Keratinocyte (primary cell): ENCODE measurements around the gene ZNF205. TPM values are rescaled to one million over a fixed set of nuclear protein-coding genes. Genes with fewer than 3 reads are reported as not detected.
A peak's percentile ranks its signal among the peaks of the same experiment; 100 is the strongest.

ENCODE experiments used
- DNase-seq: peaks from one replicate; pipeline ENCODE4 v3.0.0-alpha.2; 2011; ENCODE audit warnings: low read depth, missing footprints, low spot score
- FAIRE-seq: peaks from 2 replicates; lab custom pipeline; 2011; peaks lifted over from hg19 to GRCh38; lab: Jason Lieb, UNC
- H2AFZ ChIP-seq: 2 replicates; pipeline ENCODE4 v1.6.0; 2012; ENCODE audit warnings: low read length, control low read depth, inconsistent platforms; ENCODE audit not compliant: control insufficient read depth
- H3K27ac ChIP-seq: 2 replicates; pipeline ENCODE4 v1.5.1; 2011; ENCODE audit warnings: low read length; ENCODE audit not compliant: control insufficient read depth, insufficient read depth
- H3K27me3 ChIP-seq: 3 replicates; pipeline ENCODE4 v1.6.0; 2011; ENCODE audit warnings: low read length; ENCODE audit not compliant: control insufficient read depth, insufficient read depth; ENCODE audit errors: extremely low read depth
- H3K36me3 ChIP-seq, 2 experiments: 2 replicates in 1 of 2; 3 replicates in 1 of 2; pipeline ENCODE4 v1.5.1; 2011; ENCODE audit warnings: low read length in 2 of 2, mild to moderate bottlenecking in 1 of 2; ENCODE audit not compliant: control insufficient read depth in 2 of 2, insufficient read depth in 2 of 2; ENCODE audit errors: extremely low read depth in 1 of 2
- H3K4me1 ChIP-seq: 3 replicates; pipeline ENCODE4 v1.5.1; 2011; ENCODE audit warnings: low read length; ENCODE audit not compliant: control insufficient read depth, insufficient read depth; ENCODE audit errors: extremely low read depth
- H3K4me2 ChIP-seq: 3 replicates; pipeline ENCODE4 v1.6.0; 2011; ENCODE audit warnings: low read depth, low read length; ENCODE audit not compliant: control insufficient read depth, insufficient read depth; ENCODE audit errors: extremely low read depth
- H3K4me3 ChIP-seq, 3 experiments: fragments of 200-600 bp in 1 of 3; sonication (generic) in 1 of 3; 2 replicates in 2 of 3; 3 replicates in 1 of 3; pipeline ENCODE4 v1.5.1; 2011 to 2016; ENCODE audit warnings: low read length in 3 of 3, mild to moderate bottlenecking in 3 of 3, control low read depth in 2 of 3, inconsistent platforms in 1 of 3, low read depth in 1 of 3, mixed read lengths in 1 of 3, mixed run types in 1 of 3, moderate library complexity in 1 of 3; ENCODE audit not compliant: control insufficient read depth in 2 of 3, insufficient read depth in 2 of 3; ENCODE audit errors: extremely low read depth in 1 of 3
- H3K79me2 ChIP-seq: 2 replicates; pipeline ENCODE4 v1.6.0; 2012; ENCODE audit warnings: low read length; ENCODE audit not compliant: control insufficient read depth, insufficient read depth
- H3K9ac ChIP-seq: 3 replicates; pipeline ENCODE4 v1.6.0; 2011; ENCODE audit warnings: low read length; ENCODE audit not compliant: control insufficient read depth, insufficient read depth; ENCODE audit errors: extremely low read depth
- H3K9me1 ChIP-seq: 3 replicates; pipeline ENCODE4 v1.6.0; 2011; ENCODE audit warnings: low read length; ENCODE audit not compliant: control insufficient read depth, insufficient read depth; ENCODE audit errors: extremely low read depth
- H3K9me3 ChIP-seq: 2 replicates; pipeline ENCODE4 v1.5.1; 2012; ENCODE audit warnings: low read depth, low read length; ENCODE audit not compliant: control insufficient read depth
- H4K20me1 ChIP-seq: 3 replicates; pipeline ENCODE4 v1.6.0; 2011; ENCODE audit warnings: low read length; ENCODE audit not compliant: control insufficient read depth, insufficient read depth; ENCODE audit errors: extremely low read depth
- EZH2 ChIP-seq: IDR thresholded peaks from one replicate; pipeline ENCODE4 v1.6.1; 2012; ENCODE audit warnings: inconsistent platforms, mild to moderate bottlenecking, low read length, moderate library complexity
- dilution Hi-C: fragments of 300-500 bp; cut with MboI; formaldehyde crosslinking; loops from one replicate; pipeline ENCODE4 v1.7.0; 2020; ENCODE audit warnings: low sequenced_read_pairs; ENCODE audit not compliant: extremely low pct_ligation_motif_present
- polyA plus RNA-seq, 5 experiments: library from polyadenylated mRNA; depleted of rRNA in 3 of 5; stranded (reverse) in 3 of 5; stranded (forward) in 1 of 5; unstranded in 1 of 5; fragments of >200 nt; gene quantifications; 1 replicate in 1 of 5; 2 replicates in 3 of 5; 3 replicates in 1 of 5; pipeline versions ENCODE4 v1.2.1 to v1.2.3, GENCODE V29; 2011 to 2012; ENCODE audit warnings: missing spikeins in 2 of 5, low read depth in 1 of 5, low replicate concordance in 1 of 5
- TF ChIP-seq, protein P1 (sequence below), 3 experiments: IDR thresholded peaks in 1 of 3; conservative IDR thresholded peaks in 1 of 3; optimal IDR thresholded peaks in 1 of 3; 2 replicates in 2 of 3; 3 replicates in 1 of 3; pipeline versions ENCODE3 to v1.5.1; 2011; ENCODE audit warnings: low read length in 3 of 3, mild to moderate bottlenecking in 3 of 3, moderate library complexity in 2 of 3, control low read depth in 1 of 3, inconsistent platforms in 1 of 3; ENCODE audit not compliant: insufficient read depth in 2 of 3; ENCODE audit errors: extremely low read depth in 1 of 3

Gene ZNF205
- polyA plus RNA-seq, 1 donor (not counting 4 experiments of a cell fraction or from before 2014, with no cell fraction given) = 6.0 TPM

DNA sequence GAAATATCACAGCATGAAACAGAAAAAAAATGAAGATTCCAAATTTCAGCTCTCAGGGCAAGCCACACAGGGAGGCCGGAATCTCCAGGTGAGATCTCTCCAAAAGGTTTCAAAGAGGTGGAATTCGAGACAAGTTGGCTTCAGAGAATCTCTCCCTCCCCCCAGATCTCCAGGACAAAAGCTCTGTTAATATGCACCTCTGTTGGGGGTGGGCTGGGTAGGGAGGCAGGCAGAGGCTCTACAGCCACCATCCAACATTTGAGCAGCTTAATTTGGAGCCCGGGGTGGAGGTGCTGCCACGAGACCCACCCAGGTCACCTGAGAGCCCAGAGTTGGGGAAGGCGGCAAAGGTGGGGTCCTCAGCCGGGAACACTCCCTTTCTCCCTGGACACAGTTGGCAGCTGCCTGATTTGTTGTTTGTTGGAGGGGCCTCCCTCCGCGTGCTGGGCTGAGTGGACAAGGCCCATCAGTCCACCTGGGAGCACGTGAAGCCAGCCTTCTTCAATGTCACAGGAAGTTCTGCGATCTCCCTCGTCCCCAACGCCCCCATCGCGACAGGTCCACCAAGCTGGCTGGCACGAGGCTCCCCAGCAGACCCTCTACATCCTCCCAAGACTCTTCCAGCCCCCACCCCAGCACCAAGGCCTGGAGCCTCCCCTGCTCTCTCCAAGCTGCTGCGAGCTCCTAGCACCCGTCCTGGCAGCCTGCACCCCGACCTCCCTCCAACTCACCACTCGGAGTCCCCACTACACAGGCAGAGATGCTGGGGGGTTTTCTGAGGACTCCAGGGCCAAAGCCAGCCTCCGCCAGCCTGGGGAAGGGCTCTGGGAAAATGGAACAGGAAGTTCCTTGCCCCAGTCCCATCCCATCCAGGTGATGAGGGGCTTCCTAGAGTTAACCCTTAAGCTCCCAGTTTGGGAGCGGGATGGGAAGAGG lies 13.7 kb upstream of the ZNF205 start, which contains the start of gene ZSCAN10:
ZSCAN10 (minus strand) TSS at position 836 of the 936 bp plus-strand sequence. CDS start 6,357 bp downstream, outside the sequence.
- H3K27me3 ChIP-seq = no peaks in the 10 kb centered on the region
- H4K20me1 ChIP-seq = no peaks in the 10 kb centered on the region
- peak within 1 kb of the TSS in 1 of 3 experiments; percentile 6 for H3K4me3 ChIP-seq
- H3K4me1 ChIP-seq = peaks cover 11% of the 10 kb centered on the region
- H3K4me2 ChIP-seq = peak within 1 kb of the TSS; percentile 85
- DNase-seq (no peak), FAIRE-seq (no peak)
- no peak within 1 kb of the TSS for H3K27ac ChIP-seq
- no peaks in the 10 kb centered on the region for H3K9me1 ChIP-seq
- H3K9ac ChIP-seq = no peak within 1 kb of the TSS
- H3K79me2 ChIP-seq = no peaks in the 10 kb centered on the region
- H2AFZ ChIP-seq = peak within 1 kb of the TSS; percentile 87
- no peaks in the 10 kb centered on the region for H3K9me3 ChIP-seq
- H3K36me3 ChIP-seq = no peaks in the 10 kb centered on the region
- TF ChIP-seq, protein P1, sequence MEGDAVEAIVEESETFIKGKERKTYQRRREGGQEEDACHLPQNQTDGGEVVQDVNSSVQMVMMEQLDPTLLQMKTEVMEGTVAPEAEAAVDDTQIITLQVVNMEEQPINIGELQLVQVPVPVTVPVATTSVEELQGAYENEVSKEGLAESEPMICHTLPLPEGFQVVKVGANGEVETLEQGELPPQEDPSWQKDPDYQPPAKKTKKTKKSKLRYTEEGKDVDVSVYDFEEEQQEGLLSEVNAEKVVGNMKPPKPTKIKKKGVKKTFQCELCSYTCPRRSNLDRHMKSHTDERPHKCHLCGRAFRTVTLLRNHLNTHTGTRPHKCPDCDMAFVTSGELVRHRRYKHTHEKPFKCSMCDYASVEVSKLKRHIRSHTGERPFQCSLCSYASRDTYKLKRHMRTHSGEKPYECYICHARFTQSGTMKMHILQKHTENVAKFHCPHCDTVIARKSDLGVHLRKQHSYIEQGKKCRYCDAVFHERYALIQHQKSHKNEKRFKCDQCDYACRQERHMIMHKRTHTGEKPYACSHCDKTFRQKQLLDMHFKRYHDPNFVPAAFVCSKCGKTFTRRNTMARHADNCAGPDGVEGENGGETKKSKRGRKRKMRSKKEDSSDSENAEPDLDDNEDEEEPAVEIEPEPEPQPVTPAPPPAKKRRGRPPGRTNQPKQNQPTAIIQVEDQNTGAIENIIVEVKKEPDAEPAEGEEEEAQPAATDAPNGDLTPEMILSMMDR (optimal IDR thresholded peaks at IDR 0.05 in 1 of 3, IDR thresholded peaks at IDR 0.05 in 1 of 3, conservative IDR thresholded peaks at IDR 0.05 in 1 of 3; ENCODE audit: extremely low read depth in 1 of 3, insufficient read depth in 2 of 3, low read length in 3 of 3) = no peak
- TF ChIP-seq EZH2 = no peak
- dilution Hi-C loops = no loop called here

DNA sequence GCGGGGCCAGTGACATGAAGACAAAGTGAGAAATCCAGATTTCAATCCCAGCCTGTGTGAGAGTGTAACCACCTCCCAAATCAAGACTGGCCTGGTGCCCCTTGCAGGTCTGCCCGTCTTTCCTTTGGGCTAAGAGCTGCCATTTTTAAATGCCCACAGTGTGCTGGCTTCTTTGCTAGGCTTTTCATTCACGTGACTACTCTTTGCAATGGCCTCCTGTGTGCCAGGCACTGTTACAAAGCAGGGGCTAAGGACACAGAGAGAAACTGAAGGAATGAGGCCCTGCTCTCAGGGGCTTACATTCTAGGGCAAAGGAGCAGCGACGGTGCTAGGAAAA lies 13.0 kb upstream of the ZNF205 start:
- TF ChIP-seq, protein P1 (optimal IDR thresholded peaks at IDR 0.05 in 1 of 3, IDR thresholded peaks at IDR 0.05 in 1 of 3, conservative IDR thresholded peaks at IDR 0.05 in 1 of 3; ENCODE audit: extremely low read depth in 1 of 3, insufficient read depth in 2 of 3, low read length in 3 of 3) = no peak
- TF ChIP-seq EZH2 = no peak
- no peaks in the 10 kb centered on the region for H3K9me3 ChIP-seq
- H3K4me3 ChIP-seq = no peak overlapping the region
- H3K27me3 ChIP-seq = no peaks in the 10 kb centered on the region
- H3K9ac ChIP-seq = no peak overlapping the region
- H3K9me1 ChIP-seq = no peaks in the 10 kb centered on the region
- no peak overlapping the region for H3K27ac ChIP-seq
- H3K79me2 ChIP-seq = no peaks in the 10 kb centered on the region
- H3K36me3 ChIP-seq = no peaks in the 10 kb centered on the region
- DNase-seq = no peak
- no peaks in the 10 kb centered on the region for H4K20me1 ChIP-seq
- peaks cover 11% of the 10 kb centered on the region for H3K4me1 ChIP-seq
- no peak overlapping the region for H3K4me2 ChIP-seq
- dilution Hi-C loops = no loop called here
- FAIRE-seq = no peak
- H2AFZ ChIP-seq = no peak overlapping the region
